NK-92 (cell line): ENCODE measurements around the gene PTPN4.

Experiments used
- DNase-seq: peaks from one replicate; lab custom pipeline; 2025; ENCODE audit not compliant: unreplicated experiment; lab: John Stamatoyannopoulos, UW

The PTPN4 gene

DNA sequence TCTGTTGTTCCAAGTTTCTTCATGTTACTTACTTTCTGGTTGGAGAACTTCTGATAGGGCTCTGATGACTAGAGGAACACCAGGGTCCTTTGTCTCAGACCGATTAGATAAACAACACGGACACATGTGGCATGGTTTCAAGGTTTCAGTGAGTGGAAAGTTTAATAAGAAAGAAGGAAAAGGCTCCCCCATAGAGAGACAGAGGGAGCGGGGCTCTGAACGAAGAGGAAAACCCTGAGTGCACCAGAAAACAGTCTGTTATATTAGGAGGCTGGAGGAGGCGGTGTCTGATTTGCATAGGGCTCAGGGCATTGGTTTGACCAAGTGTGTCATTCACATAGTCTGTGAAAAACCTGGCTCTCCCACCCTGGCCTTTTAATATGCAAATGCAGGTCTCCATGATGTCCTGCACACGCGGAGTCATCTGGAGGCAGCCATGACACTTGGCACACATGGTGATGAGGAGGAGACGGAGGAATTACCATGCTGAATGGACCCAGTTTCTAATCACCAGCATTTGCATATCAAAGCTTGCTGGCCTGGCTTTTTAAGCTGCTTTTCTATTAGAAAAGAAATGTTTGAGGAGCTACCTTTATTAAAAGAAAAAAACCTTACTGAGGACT, 94.2 kb downstream of the PTPN4 start:
- no peak for DNase-seq

DNA sequence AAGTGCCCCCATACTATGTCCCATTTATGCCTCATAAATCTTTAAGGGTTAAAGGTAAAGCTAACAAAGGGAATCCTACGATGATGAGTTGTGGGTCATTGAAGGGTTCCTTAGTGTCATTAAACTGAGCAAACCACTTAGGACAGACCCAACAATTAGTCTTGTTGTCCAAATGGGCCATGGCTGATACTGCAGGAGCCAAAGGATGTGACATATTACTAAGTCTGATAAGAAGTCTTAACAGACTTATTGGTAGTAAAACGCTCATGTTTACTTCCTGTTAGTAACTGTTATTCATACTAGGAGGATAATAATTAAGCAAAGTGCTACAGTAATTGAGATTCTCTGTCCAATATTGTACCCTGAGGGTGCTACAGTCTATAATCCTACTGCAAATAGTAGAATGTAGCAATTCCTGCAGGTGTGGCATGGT, 96.8 kb downstream of the PTPN4 start:
- DNase-seq: no peak

DNA sequence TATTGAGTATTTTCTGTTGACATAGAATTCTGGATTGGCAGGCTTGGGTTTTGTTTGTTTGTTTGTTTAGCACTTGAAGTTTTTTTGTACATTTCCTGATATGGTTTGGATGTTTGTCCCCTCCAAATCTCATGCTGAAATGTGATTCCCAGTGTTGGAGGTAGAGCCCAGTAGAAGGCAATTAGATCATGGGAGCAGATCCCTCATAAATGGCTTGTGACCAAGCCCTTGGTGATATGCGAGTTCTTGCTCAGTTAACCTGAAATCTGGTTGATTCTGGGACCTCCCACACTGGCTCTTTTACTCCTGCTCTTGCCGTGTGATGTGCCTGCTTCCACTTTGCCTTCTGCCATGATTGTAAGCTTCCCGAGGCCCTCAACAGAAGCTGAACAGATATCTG, 98.0 kb downstream of the PTPN4 start:
- DNase-seq: no peak

DNA sequence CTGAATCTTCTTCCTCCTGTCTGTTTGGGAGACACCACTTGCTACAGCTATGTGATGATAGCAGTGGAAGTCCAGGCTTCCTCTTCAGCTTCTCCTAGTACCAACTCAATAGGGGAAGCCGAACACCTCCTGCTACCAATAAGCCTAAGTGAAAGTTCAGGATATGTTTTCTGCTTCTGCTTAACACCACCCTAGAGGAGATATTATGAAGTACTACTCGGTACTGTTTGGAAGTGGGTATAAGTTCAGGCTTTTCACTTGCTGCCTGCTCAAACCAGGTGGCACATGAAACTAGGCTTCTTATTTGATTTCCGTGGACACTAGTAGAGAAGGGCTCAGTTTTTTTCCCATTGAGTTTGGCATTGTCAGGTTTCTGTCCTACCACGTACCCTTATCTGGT, 99.8 kb downstream of the PTPN4 start:
- no peak for DNase-seq

DNA sequence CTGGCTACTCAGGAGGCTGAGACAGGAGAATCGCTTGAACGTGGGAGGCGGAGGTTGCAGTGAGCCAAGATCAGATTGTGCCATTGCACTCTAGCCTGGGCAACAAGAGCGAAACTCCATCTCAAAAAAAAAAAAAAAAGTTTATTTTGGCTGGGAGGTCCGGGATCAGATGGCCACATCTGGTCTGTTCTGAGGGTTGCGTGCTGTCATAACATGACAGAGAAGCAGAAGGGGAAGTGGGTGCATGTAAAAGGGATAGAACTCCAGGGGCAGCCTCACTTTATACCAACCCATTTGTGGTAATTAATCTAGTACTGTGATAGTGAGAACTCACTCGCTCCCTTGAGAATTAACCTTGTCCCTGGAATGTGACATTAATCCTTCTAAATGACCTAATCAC, 101.2 kb downstream of the PTPN4 start:
- DNase-seq: no peak

DNA sequence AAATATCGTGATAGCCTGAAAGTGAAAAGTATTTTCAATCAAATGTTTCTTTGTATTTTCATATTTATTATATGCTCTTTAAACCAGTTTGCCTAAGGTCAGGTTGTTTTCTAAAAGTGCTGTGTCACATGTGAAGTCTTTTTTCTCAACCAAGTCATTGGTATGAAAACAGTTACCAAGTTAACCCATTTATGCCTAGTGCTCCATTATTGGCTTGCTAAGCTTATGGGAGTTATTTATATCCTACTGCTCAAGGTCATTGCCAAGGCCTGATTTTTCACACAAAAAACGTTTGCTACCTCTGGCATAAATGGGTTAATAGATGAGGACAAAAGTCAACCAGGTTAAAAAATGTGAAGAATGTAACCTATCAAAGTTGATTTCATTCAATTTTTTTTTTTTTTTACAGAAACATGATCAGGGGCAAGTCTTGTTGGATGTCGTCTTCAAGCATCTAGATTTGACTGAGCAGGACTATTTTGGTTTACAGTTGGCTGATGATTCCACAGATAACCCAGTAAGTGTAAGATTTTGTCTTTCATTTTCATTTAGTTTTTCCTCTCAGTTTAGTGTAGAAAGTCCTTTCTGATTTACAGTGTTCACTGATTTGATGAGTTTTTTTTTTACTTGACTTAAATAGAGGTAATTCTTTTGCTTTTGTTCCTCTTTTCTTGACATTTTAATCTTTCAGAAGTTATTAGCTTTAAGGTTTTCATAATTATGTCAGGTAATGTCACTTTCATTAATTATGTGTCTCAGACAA, 102.6 kb downstream of the PTPN4 start:
- no peak for DNase-seq

DNA sequence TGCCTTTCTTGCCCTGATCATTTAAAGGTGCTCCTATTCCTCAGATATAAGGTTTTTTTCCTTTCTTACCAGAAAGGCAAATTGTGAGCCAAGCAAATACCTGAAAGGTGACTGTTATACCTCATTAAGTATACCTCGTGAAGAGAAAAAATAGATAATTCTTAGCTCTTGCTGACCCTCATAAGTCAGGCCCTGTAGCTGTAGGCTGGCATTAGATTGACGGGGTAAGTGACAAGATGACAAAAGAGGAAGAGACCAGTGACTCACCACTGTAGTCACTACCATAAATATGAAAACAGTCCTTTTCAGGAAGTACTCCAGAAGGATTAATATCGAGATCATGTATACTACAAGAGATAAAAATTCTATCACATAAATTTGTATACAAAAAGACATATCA, 104.6 kb downstream of the PTPN4 start:
- DNase-seq: no peak

DNA sequence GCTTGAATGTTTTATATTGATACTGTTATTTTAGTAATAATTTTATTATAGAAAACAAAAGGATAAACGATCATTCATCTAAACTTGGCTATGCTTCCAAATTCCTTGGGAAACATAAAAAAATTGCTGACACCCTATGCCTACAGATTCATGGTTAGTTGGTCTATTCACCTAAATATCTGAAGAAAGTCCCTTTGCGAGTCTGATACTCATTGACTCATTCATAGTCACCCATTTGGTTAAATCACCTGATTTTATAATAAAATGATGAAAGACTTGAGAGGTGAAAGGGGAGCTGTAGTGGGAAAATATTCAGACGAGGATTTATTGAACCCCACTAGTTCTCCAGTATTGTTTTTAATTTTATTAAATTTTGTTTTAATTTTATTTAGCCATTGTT, 112.0 kb downstream of the PTPN4 start:
- no peak for DNase-seq

DNA sequence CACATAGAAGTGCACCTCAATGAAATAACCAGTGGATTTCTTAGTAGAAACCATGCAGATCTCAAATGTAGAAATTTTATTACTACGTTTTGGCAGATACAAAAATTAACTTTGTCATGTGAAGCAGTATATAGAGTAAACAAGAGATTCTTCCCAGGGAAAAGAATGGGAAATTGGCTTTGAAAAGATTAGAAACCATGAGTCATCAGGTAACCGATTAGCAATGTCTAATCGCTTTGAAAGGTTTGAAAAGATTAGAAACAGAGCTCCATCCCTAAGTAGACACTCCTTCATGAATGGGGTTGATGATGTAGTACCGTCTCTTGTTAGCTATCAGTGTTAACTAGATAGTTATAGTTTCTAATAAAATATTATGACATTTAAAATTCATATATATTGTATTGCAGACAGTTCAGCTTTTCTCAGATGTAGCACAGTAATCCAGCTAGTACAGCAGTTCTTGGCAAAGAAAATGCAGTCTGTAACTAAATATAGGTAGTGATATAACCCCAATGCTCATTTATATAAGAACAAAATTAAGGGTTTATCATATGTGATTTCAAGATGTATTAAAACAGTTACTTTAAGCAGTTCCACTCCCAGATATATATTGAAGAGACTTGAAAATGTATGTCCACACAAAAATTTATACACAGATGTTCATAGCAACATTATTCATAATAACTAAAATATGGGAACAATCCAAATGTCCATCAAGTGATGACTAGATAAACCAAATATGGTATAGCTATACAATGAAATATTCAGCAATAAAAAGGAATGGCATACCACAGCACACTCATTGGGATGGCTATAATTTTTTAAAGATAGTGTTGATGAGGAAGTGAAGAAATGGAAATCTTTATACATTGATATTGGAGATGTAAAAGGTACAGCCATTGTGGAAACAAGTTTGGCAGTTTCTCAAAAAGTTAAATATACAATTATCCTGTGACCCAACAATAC, 113.9 kb downstream of the PTPN4 start:
- DNase-seq: no peak

DNA sequence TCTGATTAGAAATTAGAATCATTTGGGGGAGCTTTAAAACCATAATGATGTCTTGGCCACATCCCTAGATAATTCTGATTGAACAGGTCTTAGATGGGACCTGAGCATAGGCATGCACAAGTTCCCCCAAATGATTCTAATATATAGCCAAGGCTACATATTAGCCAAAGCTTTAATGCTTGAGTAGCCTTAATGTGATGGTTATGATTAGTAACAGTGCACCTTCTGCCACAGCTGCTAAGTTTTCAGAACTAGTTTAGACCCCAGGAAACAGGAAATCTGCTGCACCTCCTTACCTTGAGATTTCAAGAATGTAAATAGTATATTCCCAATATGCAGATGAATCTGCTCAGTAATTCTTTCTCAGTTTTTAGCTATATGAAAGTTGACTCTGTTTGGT, 119.8 kb downstream of the PTPN4 start:
- no peak for DNase-seq

DNA sequence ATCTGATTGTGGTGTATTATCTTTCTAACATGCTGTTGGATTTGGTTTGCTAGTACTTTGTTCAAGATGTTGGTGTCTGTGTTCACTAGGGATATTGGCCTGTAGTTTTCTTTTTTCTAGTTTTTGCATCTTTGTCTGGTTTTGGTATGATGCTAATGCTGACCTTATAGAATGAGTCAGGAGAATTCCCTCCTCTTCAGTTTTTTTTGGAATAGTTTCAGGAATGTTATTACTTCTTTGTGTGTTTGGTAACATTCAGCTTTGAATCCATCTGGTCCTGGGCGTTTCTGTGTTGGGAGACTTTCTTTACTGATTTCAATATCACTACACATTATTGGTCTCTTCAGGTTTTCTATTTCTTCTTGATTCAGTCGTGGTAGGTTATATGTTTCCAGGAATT, 129.0 kb downstream of the PTPN4 start:
- no peak for DNase-seq

DNA sequence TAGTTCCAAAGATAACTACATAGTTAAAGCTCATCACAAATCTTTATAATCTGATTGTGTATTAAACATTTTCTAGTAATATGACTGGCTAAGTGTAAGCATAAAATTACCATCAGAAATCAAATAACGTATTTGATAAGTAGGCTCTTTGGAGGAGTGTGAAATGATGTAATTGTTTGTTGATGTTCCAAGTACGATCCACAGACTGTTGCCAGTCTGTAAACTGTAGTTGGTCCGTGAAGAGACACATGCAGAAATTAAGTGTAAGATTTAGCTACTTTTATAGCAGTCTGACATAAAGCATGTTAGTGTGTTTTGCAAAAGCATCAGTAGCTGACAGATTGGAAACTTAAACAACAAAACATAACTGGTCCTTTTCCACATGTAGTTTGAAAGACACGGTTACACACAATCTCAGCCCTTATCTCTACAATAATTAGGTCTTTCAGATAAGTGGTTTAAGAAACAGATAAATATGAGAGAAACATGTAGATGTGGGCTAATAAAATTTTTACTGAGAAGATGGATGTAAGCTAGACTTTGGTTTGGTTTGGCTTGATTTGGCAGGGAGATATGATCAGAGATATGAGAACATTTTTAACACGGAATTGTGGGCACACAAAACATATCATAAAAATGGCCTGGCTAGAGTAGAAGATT, 138.1 kb downstream of the PTPN4 start:
- DNase-seq: no peak

DNA sequence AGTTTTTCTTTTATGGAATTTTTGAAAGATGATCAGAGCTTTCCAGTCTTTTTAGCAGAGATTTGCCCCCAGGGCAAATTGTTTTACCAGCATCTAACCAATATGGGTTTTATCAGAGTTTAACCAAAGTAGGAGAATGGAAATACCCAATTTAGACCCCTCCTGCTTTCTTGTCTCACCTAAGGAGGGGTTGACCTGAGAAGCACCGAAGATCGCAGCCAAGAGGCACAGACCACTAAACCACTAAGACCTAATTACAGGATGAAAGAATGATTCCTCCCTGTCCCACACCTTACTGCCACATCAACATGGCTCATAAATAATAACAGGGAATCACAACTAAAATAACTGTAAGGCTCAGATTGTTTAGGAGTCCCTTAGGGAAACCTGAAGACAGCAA, 141.3 kb downstream of the PTPN4 start:
- DNase-seq: no peak

DNA sequence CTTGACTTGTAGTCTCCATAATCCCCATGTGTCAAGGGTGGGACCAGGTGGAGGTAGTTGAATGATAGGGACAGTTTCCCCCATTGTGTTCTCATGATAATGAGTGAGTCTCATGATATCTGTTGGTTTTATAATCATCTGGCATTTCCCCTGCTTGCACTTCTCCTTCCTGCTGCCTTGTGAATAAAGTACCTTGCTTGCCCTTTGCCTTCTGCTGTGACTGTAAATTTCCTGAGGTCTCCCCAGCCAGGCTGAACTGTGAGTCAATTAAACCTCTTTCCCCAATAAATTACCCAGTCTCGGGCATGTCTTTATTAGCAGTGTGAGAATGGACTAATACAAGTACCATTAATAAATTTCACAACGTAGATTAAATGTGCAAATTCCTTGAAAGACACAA, 150.8 kb downstream of the PTPN4 start:
- no peak for DNase-seq

DNA sequence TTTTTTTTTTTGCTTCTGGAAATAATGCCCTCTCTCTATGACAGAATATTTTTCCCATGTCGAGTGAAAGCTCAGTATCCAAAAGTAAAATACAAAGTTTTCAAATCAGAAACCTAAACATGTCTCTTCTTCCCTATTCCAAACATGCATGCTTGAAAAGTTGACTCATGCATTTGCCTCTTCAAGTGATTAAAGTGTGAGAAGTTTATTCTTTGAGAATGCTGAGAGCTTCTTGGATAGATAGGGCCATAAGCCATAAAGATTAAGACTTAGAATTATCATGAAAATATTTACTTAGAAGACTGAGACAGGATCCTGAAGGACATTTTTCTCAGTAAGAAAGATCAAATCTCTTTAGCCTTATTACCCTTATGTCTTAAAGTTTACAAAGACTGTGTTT, 154.5 kb downstream of the PTPN4 start:
- no peak for DNase-seq

DNA sequence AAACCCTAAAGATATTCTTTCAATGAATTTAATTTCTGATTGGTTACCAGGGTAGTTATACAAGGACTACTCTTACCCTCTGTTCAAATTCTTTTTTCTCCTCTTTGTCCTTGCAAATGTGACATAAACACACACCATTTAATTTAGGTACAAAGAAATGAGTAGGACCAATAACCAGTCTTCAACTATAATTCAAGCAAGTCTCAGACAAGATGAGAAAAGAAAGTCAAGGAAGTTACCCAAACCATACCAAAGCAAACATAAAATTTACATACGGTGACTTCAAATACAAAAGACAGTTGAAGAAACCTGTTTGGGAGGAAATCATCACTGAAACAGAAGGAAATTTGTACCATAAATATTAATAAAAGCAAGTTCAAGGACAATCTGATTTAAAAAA, 162.1 kb downstream of the PTPN4 start:
- no peak for DNase-seq

DNA sequence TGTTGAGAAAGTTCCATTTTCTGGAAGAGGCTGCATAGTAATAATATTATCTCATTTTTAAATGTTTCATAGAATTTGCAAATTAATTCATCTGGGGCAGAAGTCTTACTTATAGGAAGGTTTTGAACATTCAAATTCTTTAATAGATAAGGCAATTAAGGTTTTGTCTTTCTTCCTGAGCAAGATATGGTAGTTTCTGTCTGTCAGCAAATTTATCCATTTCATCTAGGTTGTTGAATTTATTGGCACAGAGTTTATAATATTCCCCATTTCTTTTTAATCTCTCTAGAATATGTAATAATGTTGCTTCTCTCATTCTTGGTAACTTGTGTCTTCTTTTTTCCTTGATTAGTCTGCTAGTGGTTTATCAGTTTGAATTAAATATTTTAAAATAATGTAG, 163.0 kb downstream of the PTPN4 start:
- no peak for DNase-seq

DNA sequence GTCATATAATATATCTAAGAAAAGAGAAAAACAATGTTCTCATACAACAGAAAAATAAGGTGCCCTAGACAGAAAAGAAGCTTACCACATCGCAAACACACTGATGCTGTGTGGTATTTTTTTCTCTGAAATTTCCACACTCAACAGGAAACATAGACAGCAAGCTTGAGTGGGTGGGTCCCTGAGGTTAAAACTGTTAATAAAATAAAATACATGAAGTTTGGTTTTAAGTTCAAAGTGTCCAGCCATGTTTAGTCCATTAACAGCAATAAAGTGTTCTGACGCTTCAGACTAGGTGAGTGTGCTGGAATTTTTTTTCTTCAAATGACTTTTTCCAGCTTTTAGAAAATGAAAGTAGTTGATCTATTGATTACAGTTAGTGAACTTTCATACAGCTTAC, 169.8 kb downstream of the PTPN4 start:
- DNase-seq: no peak

DNA sequence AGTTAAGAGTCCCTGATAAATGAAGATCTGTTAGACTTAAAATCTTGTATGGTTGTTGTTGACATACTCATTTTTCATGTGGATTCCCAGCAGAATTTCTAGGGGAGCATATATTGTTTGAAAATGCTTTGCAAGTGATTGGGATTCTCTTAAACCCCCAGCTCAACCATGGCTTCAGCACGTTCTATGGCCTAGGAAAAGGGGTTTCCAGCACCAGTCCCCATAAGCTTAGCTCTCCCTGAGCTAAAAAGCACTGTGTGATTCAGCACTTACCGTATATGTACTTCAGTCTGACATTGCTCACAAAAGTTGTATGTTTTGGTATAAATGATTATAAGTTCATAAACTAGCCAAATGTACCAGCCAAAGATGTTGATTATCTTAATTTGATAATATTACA, 173.1 kb downstream of the PTPN4 start:
- no peak for DNase-seq

DNA sequence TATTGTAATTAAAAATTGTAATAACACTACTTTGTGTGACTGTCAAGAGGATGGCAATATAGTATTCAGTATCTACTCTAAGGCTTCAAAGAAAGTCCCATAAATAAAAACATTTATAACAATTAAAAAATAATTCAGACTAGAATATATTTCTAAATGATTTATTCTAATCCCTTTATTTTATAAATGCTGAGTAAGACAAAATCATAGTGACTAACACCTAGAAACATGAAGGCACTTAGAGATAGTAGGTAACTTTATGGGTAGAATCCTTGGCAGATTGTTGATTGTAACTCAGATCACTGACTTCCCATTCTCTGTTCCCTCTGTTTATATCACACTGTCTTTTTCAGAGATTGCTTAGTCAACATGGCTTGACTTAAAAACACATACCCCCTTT, 174.6 kb downstream of the PTPN4 start:
- no peak for DNase-seq

DNA sequence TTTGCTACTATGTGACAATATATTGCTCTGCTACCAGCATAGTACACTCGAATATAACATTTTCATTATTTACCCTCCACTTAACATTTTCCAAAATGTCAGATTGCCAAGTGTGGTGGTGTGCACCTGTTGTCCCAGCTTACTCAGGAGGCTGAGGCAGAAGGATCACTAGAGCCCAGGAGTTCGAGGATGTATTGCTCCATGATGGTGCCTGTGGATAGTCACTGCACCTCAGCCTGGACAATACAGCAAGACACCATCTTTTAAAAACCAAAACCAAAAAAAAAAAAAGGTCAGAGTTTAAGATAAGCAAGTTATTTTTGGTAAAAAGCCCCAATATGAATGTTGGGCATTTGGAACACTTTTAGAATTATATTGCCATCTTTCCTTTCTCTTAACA, 178.0 kb downstream of the PTPN4 start:
- no peak for DNase-seq
